SJSA1 (cell line): ENCODE measurements around the gene AMPH. TPM values are rescaled to one million over a fixed set of nuclear protein-coding genes. Genes with fewer than 3 reads are reported as not detected.

Experiments used
- DNase-seq, 2 experiments: peaks; one replicate each; pipeline ENCODE4 v3.0.0-alpha.2; 2015 to 2020; ENCODE audit warnings: low spot score in 2 of 2, low read depth in 1 of 2
- H3K27ac ChIP-seq: fragments of 250-450 bp; sonication (Bioruptor Pico); 2 replicates; pipeline ENCODE4 v1.5.1; 2020; ENCODE audit warnings: mild to moderate bottlenecking, moderate library complexity
- H3K27me3 ChIP-seq: fragments of 250-450 bp; sonication (Bioruptor Pico); replicated peaks from 2 replicates; pipeline ENCODE4 v1.5.1; 2020; ENCODE audit warnings: mild to moderate bottlenecking, moderate library complexity
- H3K36me3 ChIP-seq: fragments of 250-450 bp; sonication (Bioruptor Pico); 2 replicates; pipeline ENCODE4 v1.5.1; 2020; ENCODE audit warnings: mild to moderate bottlenecking
- H3K4me1 ChIP-seq: fragments of 250-450 bp; sonication (Bioruptor Pico); replicated peaks from 2 replicates; pipeline ENCODE4 v1.6.1; 2021; ENCODE audit warnings: mild to moderate bottlenecking
- H3K4me3 ChIP-seq: fragments of 250-450 bp; sonication (Bioruptor Pico); 2 replicates; pipeline ENCODE4 v1.5.1; 2020; ENCODE audit warnings: mild to moderate bottlenecking
- H3K9me3 ChIP-seq: fragments of 250-450 bp; sonication (Bioruptor Pico); replicated peaks from 2 replicates; pipeline ENCODE4 v1.5.1; 2020; ENCODE audit warnings: mild to moderate bottlenecking
- total RNA-seq: library from RNA; depleted of rRNA; stranded (reverse); fragments of >200 nt; shearing (Covaris generic); gene quantifications from 2 replicates; pipeline ENCODE4 v1.2.3, GENCODE V29; 2014

Gene AMPH
- total RNA-seq, 1 experiment from 2014 or later, result not detected

DNA sequence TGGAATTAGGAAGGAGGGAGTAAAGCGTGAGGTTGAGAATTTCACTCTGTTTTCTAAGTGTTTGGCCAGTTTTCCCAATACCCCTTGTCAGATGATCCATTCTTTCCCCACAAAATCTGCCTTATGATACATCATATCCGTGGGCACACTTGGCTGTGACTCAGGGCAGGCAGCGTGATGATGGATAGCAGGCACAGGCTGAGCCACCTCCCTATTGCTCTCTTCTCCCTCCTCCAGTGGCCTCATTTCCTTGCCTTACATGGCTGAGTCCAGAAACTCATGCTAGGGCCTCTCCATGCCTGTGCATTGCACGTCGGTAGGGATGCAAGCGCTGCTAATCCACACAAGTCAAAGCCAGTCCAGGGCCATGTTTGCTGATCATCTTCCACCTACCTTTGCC, 128.3 kb downstream of the AMPH start:
- Histone ChIP-seq H3K36me3 (no peaks in the 10 kb centered on the region), H3K27ac (no peak overlapping the region), H3K4me3 (no peak overlapping the region), H3K4me1 (no peaks in the 10 kb centered on the region), H3K9me3 (no peaks in the 10 kb centered on the region), H3K27me3 (no peaks in the 10 kb centered on the region; the same call in 1 of the 2 replicates)
- DNase-seq, result no peak

DNA sequence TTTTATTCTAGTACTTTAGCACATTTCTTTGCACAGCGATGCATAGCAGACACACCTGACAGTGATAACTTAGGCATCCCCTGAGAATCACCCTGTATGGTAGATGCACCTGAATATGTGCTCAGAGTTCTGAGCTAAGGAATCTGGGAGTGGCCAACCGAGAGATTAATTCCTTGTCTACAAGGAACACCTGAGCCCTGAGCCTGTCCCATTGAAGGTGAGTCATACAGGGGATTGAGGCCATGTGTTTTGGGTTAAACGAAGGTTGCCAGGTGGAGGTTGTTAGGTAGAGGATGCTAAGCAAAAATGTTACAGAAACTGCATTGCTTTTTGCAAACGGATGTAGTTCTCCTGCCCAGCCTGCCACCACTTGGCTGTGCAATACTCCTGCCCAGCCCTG, 128.9 kb downstream of the AMPH start:
- no peaks in the 10 kb centered on the region for H3K36me3 ChIP-seq
- no peak overlapping the region for H3K27ac ChIP-seq
- DNase-seq, result no peak
- no peaks in the 10 kb centered on the region for H3K9me3 ChIP-seq
- H3K4me3 ChIP-seq, result no peak overlapping the region
- no peaks in the 10 kb centered on the region for H3K4me1 ChIP-seq
- H3K27me3 ChIP-seq, result no peaks in the 10 kb centered on the region; the same call in 1 of the 2 replicates

DNA sequence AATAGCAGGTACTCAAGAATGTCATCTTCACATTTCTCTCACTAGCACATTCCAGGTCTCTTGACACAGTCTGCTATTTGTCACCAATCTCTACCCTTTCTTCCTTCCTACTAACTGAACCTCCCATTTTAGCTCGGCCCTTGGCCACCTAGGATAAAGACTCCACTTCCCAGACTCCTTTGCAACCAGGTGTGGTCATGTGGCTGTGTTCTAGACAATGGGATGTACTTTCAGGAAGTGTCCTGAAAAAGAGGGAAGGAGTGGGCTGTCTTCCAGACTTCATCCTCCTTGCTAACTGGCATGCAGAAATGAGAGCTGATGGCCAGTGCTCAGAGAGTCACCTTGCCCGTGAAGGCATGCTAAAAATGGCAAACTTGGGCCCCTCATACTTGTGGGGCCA, 139.2 kb downstream of the AMPH start:
- Histone ChIP-seq H3K27me3 (no peaks in the 10 kb centered on the region), H3K27ac (no peak overlapping the region), H3K9me3 (no peaks in the 10 kb centered on the region), H3K36me3 (no peaks in the 10 kb centered on the region), H3K4me1 (no peaks in the 10 kb centered on the region), H3K4me3 (no peak overlapping the region)
- DNase-seq, result no peak

GRCh38 chr7:38482521-38482920, 148.7 kb downstream of the AMPH start:
- H3K4me1 ChIP-seq, result no peaks in the 10 kb centered on the region
- no peak overlapping the region for H3K4me3 ChIP-seq
- H3K9me3 ChIP-seq, result no peaks in the 10 kb centered on the region
- no peaks in the 10 kb centered on the region for H3K36me3 ChIP-seq
- peaks cover 5% of the 10 kb centered on the region; the same call in 1 of the 2 replicates for H3K27me3 ChIP-seq
- no peak overlapping the region for H3K27ac ChIP-seq
- no peak for DNase-seq

GRCh38 chr7:38481401-38481800, 149.8 kb downstream of the AMPH start:
- H3K36me3 ChIP-seq, result no peaks in the 10 kb centered on the region
- H3K9me3 ChIP-seq, result no peaks in the 10 kb centered on the region
- no peak for DNase-seq
- no peak overlapping the region for H3K27ac ChIP-seq
- peaks cover 5% of the 10 kb centered on the region; the same call in 1 of the 2 replicates for H3K27me3 ChIP-seq
- no peak overlapping the region for H3K4me3 ChIP-seq
- no peaks in the 10 kb centered on the region for H3K4me1 ChIP-seq

DNA sequence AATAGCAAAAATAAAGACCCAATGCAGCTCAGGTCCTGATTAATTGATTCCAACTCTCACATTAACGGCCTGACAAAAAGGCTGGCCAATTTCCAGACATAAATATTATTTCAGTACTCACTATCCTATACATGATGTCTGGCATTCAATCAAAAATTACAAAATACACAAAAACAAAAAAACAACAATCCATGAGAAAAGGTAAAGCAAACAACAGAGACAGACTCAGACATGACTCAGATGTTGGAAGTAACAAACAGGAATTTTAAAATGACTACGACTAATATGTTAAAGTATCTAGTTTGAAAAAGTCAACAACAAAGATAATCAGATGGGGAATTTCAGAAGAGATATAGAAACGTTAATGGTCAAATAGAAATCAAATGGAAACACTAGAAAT, 152.8 kb downstream of the AMPH start:
- no peak overlapping the region for H3K27ac ChIP-seq
- DNase-seq, result no peak
- H3K4me3 ChIP-seq, result no peak overlapping the region
- H3K4me1 ChIP-seq, result no peaks in the 10 kb centered on the region
- no peaks in the 10 kb centered on the region for H3K9me3 ChIP-seq
- H3K27me3 ChIP-seq, result no peaks in the 10 kb centered on the region
- H3K36me3 ChIP-seq, result no peaks in the 10 kb centered on the region

DNA sequence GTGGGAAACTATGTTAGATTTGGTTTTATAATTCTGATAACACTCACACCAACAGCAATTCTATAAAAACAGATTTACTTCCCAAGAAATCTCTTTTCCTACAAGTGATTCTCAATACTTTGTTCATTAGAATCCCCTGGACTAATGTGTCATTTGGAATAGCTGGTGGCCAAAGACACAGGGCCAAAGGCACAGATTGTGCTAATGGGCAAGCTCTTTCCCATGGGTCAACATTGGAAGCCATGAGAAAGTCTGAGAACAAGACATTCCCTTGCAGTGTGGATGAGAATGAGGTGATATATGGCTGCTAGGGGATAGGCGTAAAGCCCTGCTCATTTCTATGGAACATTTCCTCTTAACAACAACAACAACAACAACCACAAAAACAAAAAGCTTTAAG, 153.8 kb downstream of the AMPH start:
- DNase-seq, result no peak
- Histone ChIP-seq H3K27me3 (no peaks in the 10 kb centered on the region), H3K4me1 (no peaks in the 10 kb centered on the region), H3K9me3 (no peaks in the 10 kb centered on the region), H3K4me3 (no peak overlapping the region), H3K27ac (no peak overlapping the region), H3K36me3 (no peaks in the 10 kb centered on the region)

- no peaks in the 10 kb centered on the region for H3K36me3 ChIP-seq
- H3K4me1 ChIP-seq, result no peaks in the 10 kb centered on the region
- H3K4me3 ChIP-seq, result no peak overlapping the region
- no peak overlapping the region for H3K27ac ChIP-seq
- H3K9me3 ChIP-seq, result no peaks in the 10 kb centered on the region
- no peak for DNase-seq
- H3K27me3 ChIP-seq, result no peaks in the 10 kb centered on the region
Measured at GRCh38 chr7:38476764-38477163, 154.4 kb downstream of the AMPH start.

GRCh38 chr7:38465956-38466355, 165.2 kb downstream of the AMPH start:
- Histone ChIP-seq H3K27ac (no peak overlapping the region), H3K4me1 (no peaks in the 10 kb centered on the region; the same call in 1 of the 2 replicates), H3K4me3 (no peak overlapping the region), H3K27me3 (no peaks in the 10 kb centered on the region), H3K9me3 (no peaks in the 10 kb centered on the region), H3K36me3 (no peaks in the 10 kb centered on the region)
- DNase-seq, result peak in 1 of 2 experiments; percentile 5

DNA sequence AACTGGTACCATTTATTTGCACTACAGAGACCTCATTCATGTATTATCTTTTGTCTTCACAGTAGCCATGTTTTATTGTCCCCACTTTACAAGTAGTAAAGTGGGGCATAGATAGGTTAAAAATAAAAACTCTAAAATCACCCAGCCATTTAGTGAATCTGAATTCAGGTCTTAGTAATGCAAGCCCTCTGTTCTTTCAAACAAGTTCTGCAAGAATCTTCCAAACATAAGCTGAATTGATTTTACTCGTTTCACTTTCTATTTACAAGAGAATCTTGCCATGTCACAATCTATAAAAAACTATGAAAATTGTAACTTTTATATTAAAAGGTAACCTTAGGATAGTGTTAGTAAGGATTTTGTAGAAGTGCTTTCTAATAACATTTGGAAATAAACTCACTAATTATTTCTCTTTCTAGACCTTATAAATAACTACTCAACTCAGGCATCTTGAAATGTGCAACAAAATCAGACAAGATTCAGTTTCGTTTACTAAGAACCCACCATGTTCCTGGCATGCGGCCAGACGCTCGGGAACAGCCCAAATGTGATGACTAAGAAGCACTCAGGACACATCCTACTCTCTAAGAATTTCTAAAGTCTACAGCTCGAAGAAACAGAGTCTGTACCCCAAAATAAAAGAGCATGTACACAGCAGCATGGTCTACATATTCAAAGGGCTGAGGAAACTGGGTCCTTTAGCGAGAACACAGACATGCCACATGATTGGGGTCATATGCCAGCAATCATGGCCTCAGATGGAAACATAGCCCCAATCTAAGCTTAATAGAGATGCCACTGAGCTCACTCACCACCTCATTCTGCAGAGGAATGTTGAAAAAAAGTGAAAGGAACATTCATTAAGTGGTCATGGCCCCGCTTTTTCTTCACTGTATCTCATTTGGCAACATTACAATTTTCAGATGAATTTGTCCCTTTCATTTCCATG, 167.6 kb downstream of the AMPH start:
- Histone ChIP-seq H3K4me1 (no peaks in the 10 kb centered on the region; the same call in 1 of the 2 replicates), H3K4me3 (no peak overlapping the region), H3K27me3 (no peaks in the 10 kb centered on the region), H3K36me3 (no peaks in the 10 kb centered on the region), H3K9me3 (no peaks in the 10 kb centered on the region), H3K27ac (no peak overlapping the region)
- DNase-seq, result peak; percentile 11 to 53

DNA sequence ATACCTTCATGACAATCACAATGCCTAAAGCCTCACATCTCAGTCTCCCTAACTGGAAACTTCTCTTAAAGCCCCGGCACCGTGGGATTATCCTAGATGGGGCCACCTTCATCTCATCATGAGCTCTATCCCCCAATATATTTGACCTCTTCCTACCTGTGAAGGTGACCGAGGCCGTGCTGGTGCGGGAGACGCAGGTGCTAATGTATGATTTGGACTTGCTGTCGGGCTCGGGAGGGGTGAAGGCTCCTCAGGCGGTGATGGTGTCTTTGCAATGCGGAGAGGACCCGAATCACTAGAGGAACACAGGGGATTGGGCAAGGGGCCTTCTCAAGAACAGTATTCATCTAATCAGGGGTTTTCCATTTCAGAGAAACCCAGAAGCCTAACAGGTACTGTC, 168.4 kb downstream of the AMPH start:
- Histone ChIP-seq H3K36me3 (no peaks in the 10 kb centered on the region), H3K9me3 (no peaks in the 10 kb centered on the region), H3K27ac (no peak overlapping the region), H3K27me3 (no peaks in the 10 kb centered on the region), H3K4me3 (no peak overlapping the region), H3K4me1 (no peaks in the 10 kb centered on the region; the same call in 1 of the 2 replicates)
- DNase-seq, result no peak

DNA sequence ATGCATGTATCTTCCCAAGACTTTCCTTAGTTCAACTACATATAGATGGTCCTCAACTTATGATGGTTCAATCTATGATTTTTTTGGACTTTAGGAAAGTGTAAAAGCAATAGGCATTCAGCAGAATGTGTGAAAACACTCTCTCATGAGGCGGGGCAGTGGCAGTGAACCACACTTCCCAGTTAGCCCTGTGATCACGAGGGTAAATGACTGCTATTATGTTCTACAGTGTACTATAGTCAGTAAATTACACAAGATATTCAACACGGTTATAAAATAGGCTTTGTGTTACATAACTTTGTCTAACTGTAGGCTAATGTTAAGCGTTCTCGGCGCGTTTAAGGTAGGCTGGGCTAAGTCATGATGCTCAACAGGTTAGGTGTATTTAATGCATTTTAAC, 169.3 kb downstream of the AMPH start:
- Histone ChIP-seq H3K36me3 (no peaks in the 10 kb centered on the region), H3K27me3 (no peaks in the 10 kb centered on the region; the same call in 1 of the 2 replicates), H3K4me1 (no peaks in the 10 kb centered on the region; the same call in 1 of the 2 replicates), H3K9me3 (no peaks in the 10 kb centered on the region), H3K27ac (no peak overlapping the region), H3K4me3 (no peak overlapping the region)
- DNase-seq, result no peak

GRCh38 chr7:38453826-38454225, 177.3 kb downstream of the AMPH start:
- H3K27me3 ChIP-seq, result no peaks in the 10 kb centered on the region; the same call in 1 of the 2 replicates
- H3K4me1 ChIP-seq, result no peaks in the 10 kb centered on the region
- H3K27ac ChIP-seq, result no peak overlapping the region
- DNase-seq, result no peak
- no peaks in the 10 kb centered on the region for H3K9me3 ChIP-seq
- no peaks in the 10 kb centered on the region for H3K36me3 ChIP-seq
- H3K4me3 ChIP-seq, result no peak overlapping the region

GRCh38 chr7:38453168-38453567, 178.0 kb downstream of the AMPH start:
- no peak overlapping the region for H3K27ac ChIP-seq
- DNase-seq, result no peak
- H3K4me3 ChIP-seq, result no peak overlapping the region
- H3K9me3 ChIP-seq, result no peaks in the 10 kb centered on the region
- H3K27me3 ChIP-seq, result no peaks in the 10 kb centered on the region; the same call in 1 of the 2 replicates
- H3K36me3 ChIP-seq, result no peaks in the 10 kb centered on the region
- H3K4me1 ChIP-seq, result no peaks in the 10 kb centered on the region
